Erythroblast (primary cell): ENCODE measurements around the gene MRC2.
"Not testable (repeated sequence)": the region's sequence is repeated elsewhere in the genome, so short reads cannot be mapped to it uniquely, and the experiment has no call there.

Source experiments
- DNase-seq, 2 experiments: peaks; one replicate each; lab custom pipeline; 2025; lab: John Stamatoyannopoulos, UW
- GATA1 ChIP-seq: IDR thresholded peaks from 2 replicates; pipeline ENCODE4 v1.6.1; 2011; ENCODE audit warnings: low read depth, mild to moderate bottlenecking, control low read depth, low read length, moderate library complexity
- POLR2A ChIP-seq: IDR thresholded peaks from 2 replicates; pipeline ENCODE4 v1.6.1; 2011; ENCODE audit warnings: mild to moderate bottlenecking, low read length

The MRC2 gene

DNA sequence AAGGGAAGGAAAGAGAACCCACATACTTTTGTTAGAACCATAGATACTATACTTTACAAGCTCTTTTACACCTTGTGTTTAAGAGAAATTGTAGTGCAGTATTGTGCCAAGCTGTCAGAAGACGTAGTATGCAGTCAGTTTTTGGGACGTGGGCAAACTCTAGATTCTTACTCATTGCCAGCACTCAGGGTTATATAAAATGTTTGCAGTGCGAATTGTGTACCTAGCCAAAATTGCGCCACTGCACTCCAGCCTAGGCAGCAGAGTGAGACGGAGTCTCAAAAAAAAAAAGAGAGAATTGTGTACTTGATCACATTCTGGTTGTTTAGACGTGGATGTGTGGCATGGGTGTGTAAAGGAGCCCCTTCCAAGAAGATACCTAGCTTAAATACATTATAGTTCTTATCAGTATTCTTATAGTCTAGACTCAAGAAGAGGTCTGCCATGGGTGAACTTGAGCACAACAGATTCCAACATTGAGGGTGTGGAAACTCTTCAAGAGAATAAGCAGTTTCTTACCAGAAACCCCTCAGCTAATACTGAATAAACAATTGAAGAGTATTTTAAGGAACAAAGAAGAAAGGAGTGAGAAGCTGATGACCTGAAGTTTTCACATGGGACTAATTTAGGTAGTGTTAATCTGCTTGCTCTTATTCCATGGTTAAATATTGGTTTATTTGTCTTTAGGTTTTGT is 27.4 kb upstream of the MRC2 start:
- no peak for TF ChIP-seq POLR2A
- no peak for TF ChIP-seq GATA1
- DNase-seq = no peak

DNA sequence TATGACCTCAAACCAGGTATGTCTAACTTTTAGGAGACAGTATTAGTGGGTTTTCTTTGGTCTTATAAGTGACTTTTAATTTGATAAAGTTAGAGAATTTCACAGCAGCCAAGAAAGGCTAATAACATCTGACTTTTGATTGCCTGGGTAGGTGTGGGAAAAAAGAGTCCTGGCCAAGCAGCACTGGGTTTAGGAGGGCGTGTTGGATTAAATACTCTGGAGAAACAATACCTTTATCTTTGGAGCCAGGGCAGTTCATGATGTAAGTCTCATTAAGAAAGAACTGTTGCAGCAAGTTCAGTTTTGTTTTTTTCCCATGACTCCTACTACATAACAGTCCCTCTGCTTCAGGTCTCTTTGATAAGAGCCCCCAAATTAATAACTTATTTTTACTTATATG is 26.7 kb upstream of the MRC2 start:
- TF ChIP-seq POLR2A = no peak
- TF ChIP-seq GATA1 = no peak
- DNase-seq = no peak

- DNase-seq = no peak
- no peak for TF ChIP-seq GATA1
These were observed 26.0 kb upstream of the MRC2 start for GRCh38 chr17:62601471-62601870.

GRCh38 chr17:62603783-62604182 is 23.7 kb upstream of the MRC2 start:
- DNase-seq = not testable (repeated sequence)

GRCh38 chr17:62605588-62605987 is 21.9 kb upstream of the MRC2 start:
- no peak for DNase-seq
- TF ChIP-seq GATA1 (no peak), POLR2A (no peak)

GRCh38 chr17:62611292-62611691 is 16.2 kb upstream of the MRC2 start:
- TF ChIP-seq POLR2A = no peak
- TF ChIP-seq GATA1 = no peak
- no peak for DNase-seq

DNA sequence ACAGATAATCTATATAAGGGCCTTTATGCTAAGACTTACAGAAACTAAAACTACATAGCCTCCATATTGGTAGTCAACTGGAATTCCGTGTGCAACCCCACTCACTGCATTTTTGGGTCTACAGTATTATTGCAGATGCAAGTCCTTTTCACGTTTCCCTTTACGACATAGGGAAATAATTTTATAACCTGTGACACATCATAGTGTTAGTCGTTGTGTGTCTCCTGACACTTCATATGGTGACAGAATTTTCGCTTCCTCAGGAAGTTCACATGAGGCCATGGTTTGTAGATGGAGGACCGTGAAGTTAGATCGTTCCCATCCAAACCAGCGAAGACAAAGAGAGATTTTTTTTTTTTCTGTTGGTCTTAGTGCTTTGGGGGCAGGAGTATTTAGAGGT is 15.7 kb upstream of the MRC2 start:
- TF ChIP-seq POLR2A (no peak), GATA1 (no peak)
- DNase-seq = no peak

DNA sequence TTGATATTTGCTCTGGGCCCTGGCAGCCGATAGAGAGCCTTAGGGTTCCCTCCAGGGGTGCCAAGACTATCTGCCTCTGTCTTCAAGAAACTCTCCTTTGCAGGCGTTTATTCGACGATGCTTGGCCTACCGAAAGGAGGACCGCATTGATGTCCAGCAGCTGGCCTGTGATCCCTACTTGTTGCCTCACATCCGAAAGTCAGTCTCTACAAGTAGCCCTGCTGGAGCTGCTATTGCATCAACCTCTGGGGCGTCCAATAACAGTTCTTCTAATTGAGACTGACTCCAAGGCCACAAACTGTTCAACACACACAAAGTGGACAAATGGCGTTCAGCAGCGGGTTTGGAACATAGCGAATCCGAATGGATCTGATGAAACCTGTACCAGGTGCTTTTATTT is 15.2 kb upstream of the MRC2 start:
- DNase-seq = not testable (repeated sequence)

GRCh38 chr17:62613095-62613494 is 14.4 kb upstream of the MRC2 start:
- not testable (repeated sequence) for DNase-seq

GRCh38 chr17:62614142-62614541 is 13.3 kb upstream of the MRC2 start:
- DNase-seq = no peak
- TF ChIP-seq POLR2A (no peak), GATA1 (no peak)

GRCh38 chr17:62615503-62615902 is 12.0 kb upstream of the MRC2 start:
- DNase-seq = no peak
- TF ChIP-seq GATA1 = no peak
- TF ChIP-seq POLR2A = no peak

- no peak for DNase-seq
- TF ChIP-seq GATA1 = no peak
- TF ChIP-seq POLR2A = no peak
These were observed 10.2 kb upstream of the MRC2 start for GRCh38 chr17:62616993-62617893.

- DNase-seq = no peak
- TF ChIP-seq POLR2A = no peak
- no peak for TF ChIP-seq GATA1
These were observed 9.5 kb upstream of the MRC2 start for GRCh38 chr17:62617894-62618472.

DNA sequence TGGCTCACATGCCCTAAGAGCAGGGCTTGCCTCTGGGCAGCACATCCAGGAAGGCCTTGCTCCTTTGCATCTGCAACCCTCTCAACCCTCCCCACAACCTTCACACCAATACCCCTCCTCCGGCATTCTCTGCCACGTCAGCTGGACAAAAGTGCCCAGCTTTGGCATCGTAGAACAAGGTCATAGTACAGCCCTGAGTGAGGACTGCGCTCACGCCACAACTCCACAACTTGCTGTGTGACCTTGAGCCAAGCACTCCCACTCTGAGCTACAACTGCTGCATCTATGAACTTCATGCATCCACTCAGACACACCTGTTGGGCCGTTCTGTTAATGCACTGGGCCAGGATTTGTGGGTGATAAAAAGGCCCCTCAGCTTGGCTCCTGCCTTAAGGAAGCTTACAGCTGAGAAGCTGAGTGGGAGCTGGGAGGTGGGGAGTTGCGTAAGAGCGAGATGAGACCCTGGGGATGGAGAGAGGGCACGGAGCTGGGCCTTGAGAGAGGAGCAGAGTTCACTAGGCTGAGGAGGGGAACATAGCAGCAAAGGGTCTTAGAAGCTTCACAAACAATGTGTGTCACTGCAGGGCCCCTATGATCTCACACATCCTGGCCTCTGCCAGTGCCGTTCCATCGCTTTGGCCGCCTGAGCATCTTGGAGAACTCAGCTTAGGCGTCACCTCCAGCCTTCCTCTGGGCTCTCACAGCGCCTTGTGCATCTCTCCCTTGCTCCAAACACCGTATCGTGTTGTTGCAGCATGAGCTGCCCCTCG is 8.6 kb upstream of the MRC2 start:
- DNase-seq = no peak
- TF ChIP-seq GATA1 = no peak
- TF ChIP-seq POLR2A = no peak
